Brain microvascular endothelial cell (primary cell): ENCODE measurements around the gene VCPKMT.

Experiments
- DNase-seq: peaks from one replicate; pipeline ENCODE4 v3.0.0-alpha.2; 2020
- H3K27ac ChIP-seq: fragments of 250-450 bp; sonication (Bioruptor Pico); 2 replicates; pipeline ENCODE4 v1.5.1; 2020; ENCODE audit warnings: mild to moderate bottlenecking, moderate library complexity
- H3K27me3 ChIP-seq: fragments of 250-450 bp; sonication (Bioruptor Pico); replicated peaks from 2 replicates; pipeline ENCODE4 v1.5.1; 2020; ENCODE audit warnings: mild to moderate bottlenecking
- H3K36me3 ChIP-seq: fragments of 250-450 bp; sonication (Bioruptor Pico); replicated peaks from 2 replicates; pipeline ENCODE4 v1.5.1; 2020; ENCODE audit warnings: mild to moderate bottlenecking
- H3K4me3 ChIP-seq: 2 replicates; pipeline ENCODE4 v1.5.1; 2011; ENCODE audit warnings: low read depth, mild to moderate bottlenecking, control low read depth, low read length, moderate library complexity
- in situ Hi-C: cut with HindIII; loops from 2 replicates; pipeline ENCODE4 v1.10.0; 2017; ENCODE audit warnings: low sequenced_read_pairs, low pct_ligation_motif_present
- TF ChIP-seq, protein P1 (sequence below): IDR thresholded peaks from 2 replicates; pipeline ENCODE4 v1.5.1; 2011; ENCODE audit warnings: low read depth, mild to moderate bottlenecking, moderate library complexity, low read length, control low read depth, inconsistent platforms; ENCODE audit errors: missing control alignments

VCPKMT gene

DNA sequence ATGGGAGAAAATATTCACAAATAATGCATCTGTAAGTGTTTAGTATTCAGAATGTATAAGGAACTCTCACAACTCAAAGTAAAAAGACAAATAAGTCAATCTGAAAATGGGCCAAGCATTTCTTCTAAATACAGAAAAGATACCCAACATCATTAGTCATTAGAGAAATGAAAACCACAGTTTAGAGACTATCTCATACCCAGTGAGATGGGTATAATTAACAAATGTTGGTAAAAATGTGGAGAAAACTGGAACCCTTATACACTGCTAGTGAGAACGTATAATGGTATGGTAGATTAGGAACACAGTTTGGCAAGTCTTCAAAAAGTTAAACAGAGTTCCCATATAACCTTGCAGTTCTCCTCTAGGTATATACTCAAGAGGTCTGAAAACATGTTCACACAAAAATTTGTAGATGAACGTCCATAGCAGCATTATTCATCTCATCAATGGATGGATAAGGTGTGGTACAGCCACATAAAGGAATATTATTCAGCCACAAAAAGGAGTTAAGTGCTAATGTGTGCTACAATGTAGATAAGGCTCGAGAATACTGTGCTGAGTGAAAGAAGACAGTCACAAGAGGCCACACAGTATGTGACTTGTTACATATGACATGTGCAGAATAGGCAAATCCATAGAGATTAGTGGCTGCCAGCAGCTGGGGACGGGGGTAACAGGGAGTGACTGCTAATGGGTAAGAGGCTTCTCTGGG lies 5.9 kb downstream of the VCPKMT start:
- no peak for DNase-seq
- TF ChIP-seq, protein P1, sequence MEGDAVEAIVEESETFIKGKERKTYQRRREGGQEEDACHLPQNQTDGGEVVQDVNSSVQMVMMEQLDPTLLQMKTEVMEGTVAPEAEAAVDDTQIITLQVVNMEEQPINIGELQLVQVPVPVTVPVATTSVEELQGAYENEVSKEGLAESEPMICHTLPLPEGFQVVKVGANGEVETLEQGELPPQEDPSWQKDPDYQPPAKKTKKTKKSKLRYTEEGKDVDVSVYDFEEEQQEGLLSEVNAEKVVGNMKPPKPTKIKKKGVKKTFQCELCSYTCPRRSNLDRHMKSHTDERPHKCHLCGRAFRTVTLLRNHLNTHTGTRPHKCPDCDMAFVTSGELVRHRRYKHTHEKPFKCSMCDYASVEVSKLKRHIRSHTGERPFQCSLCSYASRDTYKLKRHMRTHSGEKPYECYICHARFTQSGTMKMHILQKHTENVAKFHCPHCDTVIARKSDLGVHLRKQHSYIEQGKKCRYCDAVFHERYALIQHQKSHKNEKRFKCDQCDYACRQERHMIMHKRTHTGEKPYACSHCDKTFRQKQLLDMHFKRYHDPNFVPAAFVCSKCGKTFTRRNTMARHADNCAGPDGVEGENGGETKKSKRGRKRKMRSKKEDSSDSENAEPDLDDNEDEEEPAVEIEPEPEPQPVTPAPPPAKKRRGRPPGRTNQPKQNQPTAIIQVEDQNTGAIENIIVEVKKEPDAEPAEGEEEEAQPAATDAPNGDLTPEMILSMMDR, result no peak
- H3K36me3 ChIP-seq, result peaks cover 38% of the 10 kb centered on the region
- H3K27me3 ChIP-seq, result no peaks in the 10 kb centered on the region
- in situ Hi-C loops, result no loop called here
- no peak overlapping the region for H3K27ac ChIP-seq
- H3K4me3 ChIP-seq, result no peak overlapping the region

DNA sequence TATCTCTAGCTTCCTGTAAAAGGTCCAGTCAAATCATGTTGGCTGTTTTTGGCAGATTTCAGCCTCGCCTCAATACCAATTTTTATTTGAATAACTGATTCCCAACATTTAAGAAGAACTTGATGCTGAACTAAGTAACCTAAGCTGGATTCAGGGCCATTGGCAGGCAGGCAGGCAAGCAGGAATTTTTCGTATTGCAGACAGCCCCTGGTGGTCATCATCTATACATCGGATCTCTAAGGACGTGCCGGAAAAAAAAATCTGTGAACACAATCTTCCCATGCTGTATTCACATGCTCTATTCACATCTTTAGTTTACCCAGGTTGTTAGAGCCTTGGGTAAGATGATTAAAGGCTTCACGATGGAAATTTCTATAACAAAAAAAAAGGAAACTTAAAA lies 7.0 kb downstream of the VCPKMT start:
- in situ Hi-C loops, result loop anchor here (10.0 kb wide), 1 partner anchor 245 kb away; no protein-coding TSS in a partner anchor
- H3K27ac ChIP-seq, result no peak overlapping the region
- peaks cover 33% of the 10 kb centered on the region for H3K36me3 ChIP-seq
- DNase-seq, result peak; percentile 31
- no peaks in the 10 kb centered on the region for H3K27me3 ChIP-seq
- TF ChIP-seq, protein P1, result peak; percentile 70
- no peak overlapping the region for H3K4me3 ChIP-seq

DNA sequence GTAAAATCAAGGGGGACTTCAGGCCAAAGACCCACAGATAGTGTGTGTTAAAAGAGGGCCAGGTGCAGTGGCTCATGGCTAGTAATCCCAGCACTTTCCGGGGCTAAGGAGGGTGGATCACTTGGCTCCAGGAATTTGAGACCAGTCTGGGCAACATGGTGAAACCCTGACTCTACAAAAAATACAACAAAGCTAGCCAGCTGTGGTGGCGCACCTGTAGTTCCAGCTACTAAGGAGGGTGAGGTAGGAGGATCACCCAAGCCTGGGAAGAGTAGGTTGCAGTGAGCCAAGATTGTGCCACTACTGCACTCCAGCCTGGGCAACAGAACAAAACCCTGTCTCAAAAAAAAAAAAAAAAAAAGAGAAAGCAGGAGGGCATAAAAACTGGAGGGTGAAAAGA lies 8.5 kb downstream of the VCPKMT start:
- Histone ChIP-seq H3K4me3 (no peak overlapping the region), H3K27ac (no peak overlapping the region), H3K27me3 (no peaks in the 10 kb centered on the region), H3K36me3 (peaks cover 30% of the 10 kb centered on the region)
- no peak for DNase-seq
- TF ChIP-seq, protein P1, result no peak
- in situ Hi-C loops, result loop anchor here (10.0 kb wide), 1 partner anchor 243 kb away; no protein-coding TSS in a partner anchor

DNA sequence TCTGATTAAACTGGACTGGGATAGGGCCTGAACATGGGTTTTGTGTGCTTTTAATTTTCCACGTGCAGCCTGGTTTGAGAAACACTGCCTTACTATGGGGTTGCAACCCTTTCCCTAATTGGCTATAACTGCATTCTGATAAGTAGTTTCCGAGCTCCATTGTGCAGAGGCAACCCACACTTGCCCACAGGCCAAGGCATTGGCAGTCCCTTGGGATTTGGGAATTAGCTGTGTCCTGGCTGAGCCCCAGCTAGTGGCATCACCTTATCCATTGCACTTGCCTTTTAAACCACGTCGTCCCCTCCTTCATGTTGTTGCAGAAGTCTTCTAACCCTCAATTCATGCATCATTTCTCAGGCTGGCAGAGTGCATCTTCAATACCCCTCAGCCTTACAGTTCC lies 10.2 kb downstream of the VCPKMT start:
- no peak overlapping the region for H3K27ac ChIP-seq

DNA sequence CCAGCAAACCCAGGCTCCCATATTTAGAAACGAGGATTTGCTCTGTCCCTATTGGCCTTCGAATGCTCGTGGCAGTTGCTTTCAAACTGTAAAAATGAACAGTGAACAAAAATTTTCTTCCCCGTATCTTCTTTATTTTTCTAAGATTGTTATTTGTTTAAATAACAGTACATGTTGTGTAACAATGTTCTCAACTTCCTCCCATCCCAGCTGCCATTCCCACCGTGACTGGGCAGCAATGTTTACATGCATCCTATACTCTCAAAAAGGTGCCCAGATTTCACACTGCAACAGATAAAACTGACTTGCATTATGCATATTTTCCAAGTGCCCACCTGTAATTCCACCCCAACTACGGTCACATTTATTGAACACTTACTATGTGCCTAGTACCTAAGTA lies 12.8 kb downstream of the VCPKMT start:
- TF ChIP-seq, protein P1, result no peak
- H3K27me3 ChIP-seq, result no peaks in the 10 kb centered on the region
- no peak overlapping the region for H3K27ac ChIP-seq
- in situ Hi-C loops, result loop anchor here (10.0 kb wide), 1 partner anchor 239 kb away; no protein-coding TSS in a partner anchor
- no peak for DNase-seq
- H3K4me3 ChIP-seq, result no peak overlapping the region
- H3K36me3 ChIP-seq, result peaks cover 5% of the 10 kb centered on the region

More for the DNA sequence above, 10.2 kb downstream of the VCPKMT start:
- no peaks in the 10 kb centered on the region for H3K27me3 ChIP-seq
- in situ Hi-C loops, result loop anchor here (10.0 kb wide), 1 partner anchor 241 kb away; no protein-coding TSS in a partner anchor
- TF ChIP-seq, protein P1, result no peak
- DNase-seq, result no peak
- no peak overlapping the region for H3K4me3 ChIP-seq
- peaks cover 18% of the 10 kb centered on the region for H3K36me3 ChIP-seq
